Adipose tissue (tissue), 3 donors: Measurements from ENCODE around the gene UBQLN1. TPM values are rescaled to one million over a fixed set of nuclear protein-coding genes. Genes with fewer than 3 reads are reported as not detected.
A peak's percentile ranks its signal among the peaks of the same experiment; 100 is the strongest.
"Not testable (repeated sequence)": the region's sequence is repeated elsewhere in the genome, so short reads cannot be mapped to it uniquely, and the experiment has no call there.

Experiments used
- H3K27ac ChIP-seq: one replicate; pipeline ENCODE4 v1.5.1; 2013; ENCODE audit warnings: low read depth, low read length
- WGBS, 3 donors: extraction: QIAGEN DNeasy Blood & Tissue Kit; methylation state at CpG; one replicate each; pipeline ENCODE4 v1.1.7; 2013; 5-methylcytosine and 5-hydroxymethylcytosine counted together
- polyA plus RNA-seq, 3 donors: library from polyadenylated mRNA; stranded (reverse); fragments of 200-250 nt; gene quantifications; one replicate each; pipeline ENCODE4 v1.2.3, GENCODE V29; 2013
- donor health status: healthy with polysubstance abuse.
- donor health status: Bipolar disorder and iron deficiency.
- donor health status: healthy.

Gene UBQLN1
- polyA plus RNA-seq, 3 donors: 24.7 to 57.1 (median 33.0) TPM

GRCh38 chr9:83646500-83647239, 61.1 kb downstream of the UBQLN1 start:
- no peak overlapping the region for H3K27ac ChIP-seq
- WGBS, 3 donors: 71 to 74% (median 73%) methylated on average over 8 of the region's 8 CpGs

GRCh38 chr9:83642793-83643192, 65.0 kb downstream of the UBQLN1 start:
- WGBS, 3 donors: 68 to 80% (median 75%) methylated on average over 4 of the region's 4 CpGs
- no peak overlapping the region for H3K27ac ChIP-seq

GRCh38 chr9:83639266-83639665, 68.5 kb downstream of the UBQLN1 start:
- no peak overlapping the region for H3K27ac ChIP-seq
- WGBS, 3 donors: 37 to 79% (median 54%) methylated on average over 1 of the region's 1 CpG

GRCh38 chr9:83637389-83637788, 70.4 kb downstream of the UBQLN1 start:
- WGBS, 3 donors: 19 to 65% (median 55%) methylated on average over 1 of the region's 1 CpG
- no peak overlapping the region for H3K27ac ChIP-seq

GRCh38 chr9:83636813-83637212, 70.9 kb downstream of the UBQLN1 start:
- H3K27ac ChIP-seq: no peak overlapping the region

- WGBS, 3 donors: 95 to 97% (median 95%) methylated on average over 2 of the region's 2 CpGs
Observed at GRCh38 chr9:83633676-83634075, 74.1 kb downstream of the UBQLN1 start.

GRCh38 chr9:83633255-83633654, 74.5 kb downstream of the UBQLN1 start:
- H3K27ac ChIP-seq: no peak overlapping the region
- 90 to 100% (median 100%) methylated on average over 1 of the region's 1 CpG for WGBS, 3 donors

More at GRCh38 chr9:83633676-83634075, 74.1 kb downstream of the UBQLN1 start:
- no peak overlapping the region for H3K27ac ChIP-seq

GRCh38 chr9:83630938-83631457, 76.8 kb downstream of the UBQLN1 start:
- WGBS, 3 donors: 44 to 55% (median 52%) methylated on average over 11 of the region's 11 CpGs
- no peak overlapping the region for H3K27ac ChIP-seq

- 84 to 89% (median 86%) methylated on average over 7 of the region's 7 CpGs for WGBS, 3 donors
Observed at GRCh38 chr9:83629433-83630104, 78.2 kb downstream of the UBQLN1 start.

GRCh38 chr9:83628540-83628939, 79.2 kb downstream of the UBQLN1 start:
- WGBS, 3 donors: 80 to 100% (median 90%) methylated on average over 5 of the region's 5 CpGs
- H3K27ac ChIP-seq: no peak overlapping the region

More at GRCh38 chr9:83629433-83630104, 78.2 kb downstream of the UBQLN1 start:
- H3K27ac ChIP-seq: no peak overlapping the region

GRCh38 chr9:83625178-83625577, 82.6 kb downstream of the UBQLN1 start:
- no peak overlapping the region for H3K27ac ChIP-seq
- WGBS, 3 donors: 72 to 92% (median 77%) methylated on average over 3 of the region's 3 CpGs

GRCh38 chr9:83623679-83624076, 84.1 kb downstream of the UBQLN1 start:
- 10 to 13% (median 12%) methylated on average over 5 of the region's 5 CpGs for WGBS, 3 donors
- peak overlapping the region; percentile 89 for H3K27ac ChIP-seq

- H3K27ac ChIP-seq: peak within 1 kb of the TSS; percentile 89
- 0 to 1% (median 0%) methylated on average over 35 to 79 of the region's 79 CpGs for WGBS, 3 donors
Observed at GRCh38 chr9:83622939-83623678, 84.6 kb downstream of the UBQLN1 start, which contains the start of gene IDNK. Gene IDNK, plus strand, starts transcription at chr9:83623143. Its CDS starts 29 bp downstream, at chr9:83623172.

- peak overlapping the region; percentile 89 for H3K27ac ChIP-seq
- WGBS, 3 donors: 8 to 15% (median 9%) methylated on average over 21 of the region's 21 CpGs
Observed at GRCh38 chr9:83622433-83622938, 85.3 kb downstream of the UBQLN1 start.

GRCh38 chr9:83620841-83621636, 86.7 kb downstream of the UBQLN1 start:
- WGBS, 3 donors: 9 to 25% (median 24%) methylated on average over 7 of the region's 7 CpGs
- no peak overlapping the region for H3K27ac ChIP-seq

GRCh38 chr9:83617299-83617698, 90.5 kb downstream of the UBQLN1 start:
- WGBS, 3 donors: 31 to 97% (median 87%) methylated on average over 1 of the region's 1 CpG
- H3K27ac ChIP-seq: no peak overlapping the region

- not testable (repeated sequence) for H3K27ac ChIP-seq
- 90 to 95% (median 90%) methylated on average over 3 of the region's 3 CpGs for WGBS, 3 donors
Observed at GRCh38 chr9:83613298-83613697, 94.5 kb downstream of the UBQLN1 start.
